D721Med (cell line): ENCODE measurements around the gene ITGB5.

Source experiments
- DNase-seq: peaks from one replicate; pipeline ENCODE4 v3.0.0; 2011; ENCODE audit warnings: low spot score; ENCODE audit not compliant: insufficient read length
- FAIRE-seq: peaks from 2 replicates; lab custom pipeline; 2011; peaks lifted over from hg19 to GRCh38; lab: Jason Lieb, UNC
- TF ChIP-seq, protein P1 (sequence below): IDR thresholded peaks from 2 replicates; pipeline ENCODE4 v1.5.1; 2012; ENCODE audit warnings: mild to moderate bottlenecking, control low read depth; ENCODE audit not compliant: insufficient read depth; ENCODE audit errors: missing control alignments

The ITGB5 gene

DNA sequence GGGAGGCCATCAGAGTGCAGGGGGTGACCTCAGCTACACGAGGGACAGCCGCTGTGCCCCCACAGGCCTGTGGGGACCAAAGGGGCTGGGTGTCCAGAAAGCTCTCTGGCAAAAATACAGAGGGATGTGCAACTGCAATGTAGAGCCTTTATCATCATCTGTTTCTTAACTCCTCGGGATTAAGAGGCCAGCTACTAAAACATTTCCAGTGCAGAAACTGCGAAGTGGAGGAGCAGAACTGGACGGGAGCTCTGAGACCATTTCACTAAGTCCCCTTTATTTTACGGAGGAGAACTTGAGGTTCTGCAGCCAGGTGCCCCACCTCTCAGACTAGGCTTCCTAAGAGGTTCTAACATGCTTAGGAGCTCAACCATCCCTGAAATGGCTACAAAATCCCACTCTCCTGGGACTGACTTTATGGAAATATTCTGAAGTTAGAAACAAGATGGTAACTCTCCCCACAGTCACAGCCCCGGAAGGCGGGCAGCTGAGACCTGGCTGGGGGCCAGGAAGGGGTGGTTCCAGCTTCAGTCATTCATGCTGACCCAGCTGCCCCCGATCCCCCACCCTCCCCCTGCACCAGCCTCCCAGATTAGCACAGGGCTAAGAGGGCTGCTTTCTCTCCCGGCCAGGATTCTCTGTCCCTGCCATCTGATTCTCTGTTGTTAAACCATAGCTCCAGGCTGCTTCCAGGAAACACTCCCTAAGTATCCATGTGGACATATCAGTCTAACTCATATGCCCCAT is 116.7 kb downstream of the ITGB5 start:
- DNase-seq (no peak), FAIRE-seq (no peak)
- TF ChIP-seq, protein P1, sequence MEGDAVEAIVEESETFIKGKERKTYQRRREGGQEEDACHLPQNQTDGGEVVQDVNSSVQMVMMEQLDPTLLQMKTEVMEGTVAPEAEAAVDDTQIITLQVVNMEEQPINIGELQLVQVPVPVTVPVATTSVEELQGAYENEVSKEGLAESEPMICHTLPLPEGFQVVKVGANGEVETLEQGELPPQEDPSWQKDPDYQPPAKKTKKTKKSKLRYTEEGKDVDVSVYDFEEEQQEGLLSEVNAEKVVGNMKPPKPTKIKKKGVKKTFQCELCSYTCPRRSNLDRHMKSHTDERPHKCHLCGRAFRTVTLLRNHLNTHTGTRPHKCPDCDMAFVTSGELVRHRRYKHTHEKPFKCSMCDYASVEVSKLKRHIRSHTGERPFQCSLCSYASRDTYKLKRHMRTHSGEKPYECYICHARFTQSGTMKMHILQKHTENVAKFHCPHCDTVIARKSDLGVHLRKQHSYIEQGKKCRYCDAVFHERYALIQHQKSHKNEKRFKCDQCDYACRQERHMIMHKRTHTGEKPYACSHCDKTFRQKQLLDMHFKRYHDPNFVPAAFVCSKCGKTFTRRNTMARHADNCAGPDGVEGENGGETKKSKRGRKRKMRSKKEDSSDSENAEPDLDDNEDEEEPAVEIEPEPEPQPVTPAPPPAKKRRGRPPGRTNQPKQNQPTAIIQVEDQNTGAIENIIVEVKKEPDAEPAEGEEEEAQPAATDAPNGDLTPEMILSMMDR: no peak

DNA sequence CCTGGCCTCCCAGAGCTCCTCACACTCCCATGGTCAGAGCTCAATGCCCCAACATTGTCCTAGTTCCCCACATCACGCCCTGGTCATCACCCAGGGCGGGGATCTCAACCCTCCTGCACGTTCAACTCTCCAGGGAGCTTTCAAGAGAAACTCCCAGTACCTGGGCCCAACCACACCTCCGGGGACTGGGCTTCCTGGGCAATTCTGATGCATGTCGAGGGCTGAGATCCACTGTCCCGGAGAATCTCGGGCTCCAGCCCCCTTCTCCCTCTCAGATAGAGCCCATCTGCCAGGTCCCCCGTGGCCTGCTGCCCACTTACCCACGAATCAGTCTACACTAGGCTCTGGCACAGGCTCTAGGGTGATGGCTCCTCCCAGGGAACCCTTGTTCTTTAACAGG is 117.7 kb downstream of the ITGB5 start:
- DNase-seq (no peak), FAIRE-seq (no peak)

DNA sequence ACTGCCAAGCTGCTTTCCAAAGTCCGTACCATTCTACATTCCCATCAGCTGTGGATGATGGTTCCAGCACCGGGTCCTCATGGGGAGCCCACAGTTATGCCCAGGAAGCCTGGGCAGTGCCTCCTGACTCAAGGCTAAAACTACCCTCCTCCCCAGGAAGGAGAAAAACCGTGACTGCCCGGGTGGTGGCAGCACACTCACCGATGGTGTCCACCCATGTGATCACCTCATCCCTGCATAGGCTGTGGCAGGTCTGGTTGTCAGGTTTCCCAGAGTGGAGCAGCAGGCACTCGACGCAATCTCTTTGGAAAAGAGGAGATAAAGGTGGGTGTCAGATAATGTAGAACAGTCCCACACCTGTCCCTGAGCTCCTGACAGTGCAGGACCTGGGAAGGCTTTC is 118.4 kb downstream of the ITGB5 start:
- TF ChIP-seq, protein P1: peak; percentile 24
- FAIRE-seq (no peak), DNase-seq (no peak)

More for the DNA sequence above, 117.7 kb downstream of the ITGB5 start:
- TF ChIP-seq, protein P1: no peak

DNA sequence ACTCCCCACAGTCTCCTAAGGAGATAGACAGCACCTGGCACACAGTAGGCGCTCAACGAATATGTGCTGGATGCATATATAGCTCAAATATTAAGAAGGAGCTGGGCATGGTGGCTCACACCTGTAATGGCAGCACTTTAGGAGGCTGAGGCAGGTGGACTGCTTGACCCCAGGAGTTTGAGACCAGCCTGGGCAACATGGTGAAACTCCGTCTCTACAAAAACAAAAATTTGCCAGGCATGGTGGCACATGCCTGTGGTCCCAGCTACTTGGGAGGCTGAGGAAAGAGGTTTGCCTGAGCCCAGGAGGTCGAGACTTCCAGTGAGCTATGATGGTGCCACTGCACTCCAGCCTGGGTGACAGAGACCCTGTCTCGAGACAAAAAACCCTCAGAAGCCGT is 119.5 kb downstream of the ITGB5 start:
- FAIRE-seq (no peak), DNase-seq (no peak)
- TF ChIP-seq, protein P1: no peak

DNA sequence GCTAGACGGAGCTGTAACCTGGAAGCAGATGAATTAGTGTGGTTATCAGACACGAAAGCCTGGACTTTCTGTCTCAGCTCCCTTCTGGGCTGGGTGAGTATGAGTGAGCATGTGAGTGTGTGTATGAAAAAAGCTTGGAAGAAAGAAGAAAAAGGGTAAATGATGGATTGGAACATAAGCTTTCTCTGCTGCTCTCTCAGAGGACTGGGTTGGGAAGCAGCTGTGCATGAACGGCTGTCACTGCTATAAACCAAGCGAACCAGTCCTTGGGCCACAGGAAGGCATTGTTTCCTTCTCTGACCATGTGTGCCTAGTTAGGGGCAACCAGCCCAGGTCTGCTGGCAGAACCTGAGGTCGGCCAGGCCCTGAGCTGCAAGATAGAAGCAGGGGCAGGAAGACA is 119.9 kb downstream of the ITGB5 start:
- no peak for FAIRE-seq
- TF ChIP-seq, protein P1: no peak
- no peak for DNase-seq

DNA sequence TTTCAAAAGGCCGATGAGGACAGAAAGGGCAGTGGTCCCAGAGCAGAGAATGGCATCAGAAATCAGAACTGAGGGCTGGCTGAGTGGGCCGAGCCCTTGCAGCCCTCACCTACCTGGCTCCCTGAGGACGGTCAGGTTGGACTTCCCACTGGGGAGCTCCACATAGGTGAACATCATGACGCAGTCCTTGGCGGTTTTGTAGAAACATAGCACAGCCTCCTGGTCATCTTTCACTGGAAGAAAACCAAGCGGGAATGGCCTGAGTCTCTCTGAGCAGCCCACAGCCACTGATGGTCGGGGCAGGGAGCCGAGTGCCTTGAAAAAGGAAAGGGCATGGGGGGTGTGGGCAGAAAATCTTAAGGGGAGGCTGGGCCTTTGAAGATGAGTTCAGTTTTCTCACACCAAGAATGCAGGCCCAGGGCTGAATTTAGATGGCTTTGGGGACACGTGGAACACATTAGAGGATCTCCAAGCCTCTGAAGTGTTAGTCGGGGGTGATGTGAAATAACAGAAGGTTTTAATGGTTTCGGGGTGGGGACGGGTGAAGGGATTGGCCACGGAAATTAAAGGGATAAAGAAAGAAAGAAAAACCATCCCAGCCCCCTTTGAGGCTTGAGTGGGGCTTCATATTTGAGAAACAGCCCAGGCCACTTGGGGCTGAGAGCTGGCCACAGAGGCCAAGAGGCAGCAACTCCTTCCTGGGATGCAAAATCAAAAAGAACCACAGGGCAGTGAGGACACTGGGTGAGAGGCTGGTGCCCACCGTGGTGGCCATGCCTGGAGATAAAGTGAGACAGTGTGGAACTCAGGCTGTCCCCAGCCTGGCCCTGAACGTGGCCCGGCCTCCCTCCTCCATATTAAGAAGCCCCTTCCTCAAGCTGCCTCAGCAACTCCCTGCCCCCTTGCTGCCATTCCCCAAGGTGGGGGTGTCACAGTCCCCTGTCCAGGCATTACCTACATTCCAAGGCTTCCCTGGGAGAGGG is 120.8 kb downstream of the ITGB5 start:
- DNase-seq (no peak), FAIRE-seq (no peak)
- TF ChIP-seq, protein P1: no peak
